ENCODE measurements around the gene TBC1D10A.

DNA sequence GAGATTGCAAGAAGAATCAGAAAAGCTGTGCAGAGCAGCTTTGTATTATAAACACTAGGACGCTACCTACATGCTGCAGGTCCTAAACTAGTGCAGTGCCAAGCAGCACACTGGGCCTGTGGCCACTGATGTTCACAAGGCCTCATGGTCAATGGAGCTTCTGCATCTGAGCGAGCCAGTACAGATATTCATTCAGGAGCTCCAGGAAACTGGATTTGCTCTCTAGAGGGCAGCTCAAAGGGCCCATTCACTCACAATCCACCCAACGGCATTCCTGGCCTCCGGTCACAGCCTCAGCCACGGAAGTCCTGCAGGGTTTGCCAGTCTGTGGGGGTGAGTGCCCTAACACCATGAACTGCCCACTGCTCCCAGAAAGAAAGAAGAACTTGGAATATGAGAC is 5.8 kb upstream of the TBC1D10A start:
- TF ChIP-seq, protein P1, sequence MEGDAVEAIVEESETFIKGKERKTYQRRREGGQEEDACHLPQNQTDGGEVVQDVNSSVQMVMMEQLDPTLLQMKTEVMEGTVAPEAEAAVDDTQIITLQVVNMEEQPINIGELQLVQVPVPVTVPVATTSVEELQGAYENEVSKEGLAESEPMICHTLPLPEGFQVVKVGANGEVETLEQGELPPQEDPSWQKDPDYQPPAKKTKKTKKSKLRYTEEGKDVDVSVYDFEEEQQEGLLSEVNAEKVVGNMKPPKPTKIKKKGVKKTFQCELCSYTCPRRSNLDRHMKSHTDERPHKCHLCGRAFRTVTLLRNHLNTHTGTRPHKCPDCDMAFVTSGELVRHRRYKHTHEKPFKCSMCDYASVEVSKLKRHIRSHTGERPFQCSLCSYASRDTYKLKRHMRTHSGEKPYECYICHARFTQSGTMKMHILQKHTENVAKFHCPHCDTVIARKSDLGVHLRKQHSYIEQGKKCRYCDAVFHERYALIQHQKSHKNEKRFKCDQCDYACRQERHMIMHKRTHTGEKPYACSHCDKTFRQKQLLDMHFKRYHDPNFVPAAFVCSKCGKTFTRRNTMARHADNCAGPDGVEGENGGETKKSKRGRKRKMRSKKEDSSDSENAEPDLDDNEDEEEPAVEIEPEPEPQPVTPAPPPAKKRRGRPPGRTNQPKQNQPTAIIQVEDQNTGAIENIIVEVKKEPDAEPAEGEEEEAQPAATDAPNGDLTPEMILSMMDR (IDR thresholded peaks at IDR 0.05): no peak
- TF ChIP-seq, protein P2, sequence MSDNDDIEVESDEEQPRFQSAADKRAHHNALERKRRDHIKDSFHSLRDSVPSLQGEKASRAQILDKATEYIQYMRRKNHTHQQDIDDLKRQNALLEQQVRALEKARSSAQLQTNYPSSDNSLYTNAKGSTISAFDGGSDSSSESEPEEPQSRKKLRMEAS (IDR thresholded peaks at IDR 0.05; ENCODE audit: low read depth): no peak
- TF ChIP-seq GABPA (IDR thresholded peaks at IDR 0.05; ENCODE audit: low read depth) (no peak), POLR2AphosphoS5 (IDR thresholded peaks at IDR 0.05; ENCODE audit: low read depth, low read length) (no peak), RXRA (IDR thresholded peaks at IDR 0.05; ENCODE audit: borderline replicate concordance, low read depth) (no peak), FOXM1 (IDR thresholded peaks at IDR 0.05; ENCODE audit: low read depth) (no peak), RCOR1 (IDR thresholded peaks at IDR 0.05; ENCODE audit: low read length) (no peak), FOSL2 (IDR thresholded peaks at IDR 0.05; ENCODE audit: borderline replicate concordance, low read depth) (no peak), YY1 (IDR thresholded peaks at IDR 0.05; ENCODE audit: low read depth) (no peak), SMC3 (IDR thresholded peaks at IDR 0.05; ENCODE audit: low read depth, low read length) (no peak)
- TF ChIP-seq, protein P3, sequence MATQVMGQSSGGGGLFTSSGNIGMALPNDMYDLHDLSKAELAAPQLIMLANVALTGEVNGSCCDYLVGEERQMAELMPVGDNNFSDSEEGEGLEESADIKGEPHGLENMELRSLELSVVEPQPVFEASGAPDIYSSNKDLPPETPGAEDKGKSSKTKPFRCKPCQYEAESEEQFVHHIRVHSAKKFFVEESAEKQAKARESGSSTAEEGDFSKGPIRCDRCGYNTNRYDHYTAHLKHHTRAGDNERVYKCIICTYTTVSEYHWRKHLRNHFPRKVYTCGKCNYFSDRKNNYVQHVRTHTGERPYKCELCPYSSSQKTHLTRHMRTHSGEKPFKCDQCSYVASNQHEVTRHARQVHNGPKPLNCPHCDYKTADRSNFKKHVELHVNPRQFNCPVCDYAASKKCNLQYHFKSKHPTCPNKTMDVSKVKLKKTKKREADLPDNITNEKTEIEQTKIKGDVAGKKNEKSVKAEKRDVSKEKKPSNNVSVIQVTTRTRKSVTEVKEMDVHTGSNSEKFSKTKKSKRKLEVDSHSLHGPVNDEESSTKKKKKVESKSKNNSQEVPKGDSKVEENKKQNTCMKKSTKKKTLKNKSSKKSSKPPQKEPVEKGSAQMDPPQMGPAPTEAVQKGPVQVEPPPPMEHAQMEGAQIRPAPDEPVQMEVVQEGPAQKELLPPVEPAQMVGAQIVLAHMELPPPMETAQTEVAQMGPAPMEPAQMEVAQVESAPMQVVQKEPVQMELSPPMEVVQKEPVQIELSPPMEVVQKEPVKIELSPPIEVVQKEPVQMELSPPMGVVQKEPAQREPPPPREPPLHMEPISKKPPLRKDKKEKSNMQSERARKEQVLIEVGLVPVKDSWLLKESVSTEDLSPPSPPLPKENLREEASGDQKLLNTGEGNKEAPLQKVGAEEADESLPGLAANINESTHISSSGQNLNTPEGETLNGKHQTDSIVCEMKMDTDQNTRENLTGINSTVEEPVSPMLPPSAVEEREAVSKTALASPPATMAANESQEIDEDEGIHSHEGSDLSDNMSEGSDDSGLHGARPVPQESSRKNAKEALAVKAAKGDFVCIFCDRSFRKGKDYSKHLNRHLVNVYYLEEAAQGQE (IDR thresholded peaks at IDR 0.05; ENCODE audit: low read depth, low read length): no peak
